ENCODE measurements around the gene KCNG2. TPM values are rescaled to one million over a fixed set of nuclear protein-coding genes. Genes with fewer than 3 reads are reported as not detected.
A peak's percentile ranks its signal among the peaks of the same experiment; 100 is the strongest.

KCNG2 gene
- total and polyA plus RNA-seq, 2 experiments from 2014 or later, result 0.13 to 0.52 TPM

DNA sequence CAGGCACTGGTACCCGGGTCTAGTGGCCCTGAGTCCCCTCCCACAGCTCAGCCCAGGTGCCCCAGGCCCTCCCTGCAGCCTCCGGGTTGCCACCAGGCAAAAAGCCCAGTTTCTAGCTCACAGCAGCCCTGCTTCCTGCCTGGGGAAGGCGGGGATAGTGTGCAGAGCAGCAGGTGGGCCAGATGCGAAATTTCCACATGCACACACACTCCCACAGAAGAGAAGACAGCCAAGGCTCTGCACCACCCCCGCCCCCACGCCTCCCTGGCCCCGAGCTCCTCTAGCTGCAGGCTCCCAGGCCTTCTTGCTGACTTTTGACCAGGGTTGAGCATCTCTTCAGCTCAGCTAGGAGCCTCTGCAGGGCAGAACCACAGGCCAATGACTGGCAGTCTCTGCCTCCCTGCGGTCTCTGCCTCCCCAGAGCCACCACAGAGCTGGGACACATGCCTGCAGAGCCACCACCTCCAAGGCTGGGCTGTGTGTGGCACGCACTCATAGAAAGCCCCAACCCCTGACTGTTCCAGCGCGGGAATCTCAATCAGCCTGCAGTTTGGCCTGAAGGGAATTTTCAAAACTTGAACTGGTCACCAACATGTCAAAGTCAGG is 146.5 kb downstream of the KCNG2 start:
- Mint-ChIP-seq H3K9me3 (no peaks in the 10 kb centered on the region), H3K4me1 (peaks cover 17% of the 10 kb centered on the region), H3K27ac (no peak overlapping the region), H3K27me3 (ENCODE audit: insufficient read depth, low read depth, poor library complexity) (peaks cover 8% of the 10 kb centered on the region), H3K4me3 (no peak overlapping the region), H3K36me3 (ENCODE audit: low read depth) (no peaks in the 10 kb centered on the region; the same call in 1 of the 3 replicates)
- Histone ChIP-seq H3K4me3 (no peak overlapping the region), H3K27ac (ENCODE audit: low read depth) (no peak overlapping the region), H3K4me2 (no peak overlapping the region), H3K9me2 (ENCODE audit: insufficient read depth) (no peaks in the 10 kb centered on the region), H2AFZ (no peak overlapping the region), H3F3A (replicated peaks; ENCODE audit: low read depth) (no peaks in the 10 kb centered on the region), H3K27me3 (ENCODE audit: insufficient read depth) (peaks cover 2% of the 10 kb centered on the region), H3K4me1 (ENCODE audit: insufficient read depth) (no peaks in the 10 kb centered on the region), H3K79me2 (replicated peaks; ENCODE audit: insufficient read depth) (no peaks in the 10 kb centered on the region), H3K36me3 (ENCODE audit: insufficient read depth) (no peaks in the 10 kb centered on the region), H4K20me1 (replicated peaks; ENCODE audit: insufficient read depth) (peaks cover 1% of the 10 kb centered on the region; the same call in 1 of the 2 replicates)
- ATAC-seq (peak; percentile 46), DNase-seq (ENCODE audit: low spot score) (peak; percentile 31)
- TF ChIP-seq, protein P1, sequence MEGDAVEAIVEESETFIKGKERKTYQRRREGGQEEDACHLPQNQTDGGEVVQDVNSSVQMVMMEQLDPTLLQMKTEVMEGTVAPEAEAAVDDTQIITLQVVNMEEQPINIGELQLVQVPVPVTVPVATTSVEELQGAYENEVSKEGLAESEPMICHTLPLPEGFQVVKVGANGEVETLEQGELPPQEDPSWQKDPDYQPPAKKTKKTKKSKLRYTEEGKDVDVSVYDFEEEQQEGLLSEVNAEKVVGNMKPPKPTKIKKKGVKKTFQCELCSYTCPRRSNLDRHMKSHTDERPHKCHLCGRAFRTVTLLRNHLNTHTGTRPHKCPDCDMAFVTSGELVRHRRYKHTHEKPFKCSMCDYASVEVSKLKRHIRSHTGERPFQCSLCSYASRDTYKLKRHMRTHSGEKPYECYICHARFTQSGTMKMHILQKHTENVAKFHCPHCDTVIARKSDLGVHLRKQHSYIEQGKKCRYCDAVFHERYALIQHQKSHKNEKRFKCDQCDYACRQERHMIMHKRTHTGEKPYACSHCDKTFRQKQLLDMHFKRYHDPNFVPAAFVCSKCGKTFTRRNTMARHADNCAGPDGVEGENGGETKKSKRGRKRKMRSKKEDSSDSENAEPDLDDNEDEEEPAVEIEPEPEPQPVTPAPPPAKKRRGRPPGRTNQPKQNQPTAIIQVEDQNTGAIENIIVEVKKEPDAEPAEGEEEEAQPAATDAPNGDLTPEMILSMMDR (conservative IDR thresholded peaks at IDR 0.05; ENCODE audit: low read depth in 2 of 2), result no peak
- TF ChIP-seq POLR2AphosphoS5 (IDR thresholded peaks at IDR 0.05; ENCODE audit: low read depth), result no peak

DNA sequence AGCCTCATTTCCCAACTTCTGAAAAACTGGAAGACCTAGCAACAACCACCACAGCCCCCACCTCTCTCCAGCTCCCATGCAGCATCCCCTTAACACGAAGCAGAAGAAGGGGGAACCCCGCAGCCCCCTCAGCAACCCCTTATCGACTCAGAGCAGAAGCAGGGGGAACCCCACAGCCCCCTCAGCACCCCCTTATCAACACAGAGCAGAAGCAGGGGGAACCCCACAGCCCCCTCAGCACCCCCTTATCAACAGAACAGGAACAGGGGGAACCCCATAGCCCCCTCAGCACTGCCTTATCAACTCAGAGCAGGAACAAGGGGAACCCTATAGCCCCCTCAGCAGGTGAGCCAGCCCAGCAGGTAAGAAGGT is 147.0 kb downstream of the KCNG2 start:
- Histone ChIP-seq H3K9me2 (ENCODE audit: insufficient read depth) (no peaks in the 10 kb centered on the region), H4K20me1 (replicated peaks; ENCODE audit: insufficient read depth) (peaks cover 4% of the 10 kb centered on the region; the same call in 1 of the 2 replicates), H3K4me3 (no peak overlapping the region), H2AFZ (no peak overlapping the region), H3K36me3 (ENCODE audit: insufficient read depth) (no peaks in the 10 kb centered on the region), H3K4me2 (no peak overlapping the region), H3K4me1 (ENCODE audit: insufficient read depth) (no peaks in the 10 kb centered on the region), H3F3A (replicated peaks; ENCODE audit: low read depth) (no peaks in the 10 kb centered on the region), H3K27me3 (ENCODE audit: insufficient read depth) (peaks cover 7% of the 10 kb centered on the region), H3K27ac (ENCODE audit: low read depth) (no peak overlapping the region), H3K79me2 (replicated peaks; ENCODE audit: insufficient read depth) (no peaks in the 10 kb centered on the region)
- Mint-ChIP-seq H3K4me3 (no peak overlapping the region), H3K9me3 (no peaks in the 10 kb centered on the region; the same call in 2 of the 3 replicates), H3K27ac (no peak overlapping the region), H3K4me1 (peaks cover 17% of the 10 kb centered on the region), H3K27me3 (ENCODE audit: insufficient read depth, low read depth, poor library complexity) (peaks cover 11% of the 10 kb centered on the region), H3K36me3 (ENCODE audit: low read depth) (no peaks in the 10 kb centered on the region; the same call in 1 of the 3 replicates)
- ATAC-seq (no peak), DNase-seq (ENCODE audit: low spot score) (no peak)
- TF ChIP-seq POLR2AphosphoS5 (IDR thresholded peaks at IDR 0.05; ENCODE audit: low read depth) (no peak), NANOG (IDR thresholded peaks at IDR 0.05; ENCODE audit: borderline replicate concordance) (no peak), ZNF331 (CRISPR knock-in tag; IDR thresholded peaks at IDR 0.05; ENCODE audit: low read depth) (no peak), ZNF114 (CRISPR knock-in tag; IDR thresholded peaks at IDR 0.05) (no peak), EZH2phosphoT487 (IDR thresholded peaks at IDR 0.05; ENCODE audit: unreplicated experiment) (no peak)
- TF ChIP-seq, protein P2, sequence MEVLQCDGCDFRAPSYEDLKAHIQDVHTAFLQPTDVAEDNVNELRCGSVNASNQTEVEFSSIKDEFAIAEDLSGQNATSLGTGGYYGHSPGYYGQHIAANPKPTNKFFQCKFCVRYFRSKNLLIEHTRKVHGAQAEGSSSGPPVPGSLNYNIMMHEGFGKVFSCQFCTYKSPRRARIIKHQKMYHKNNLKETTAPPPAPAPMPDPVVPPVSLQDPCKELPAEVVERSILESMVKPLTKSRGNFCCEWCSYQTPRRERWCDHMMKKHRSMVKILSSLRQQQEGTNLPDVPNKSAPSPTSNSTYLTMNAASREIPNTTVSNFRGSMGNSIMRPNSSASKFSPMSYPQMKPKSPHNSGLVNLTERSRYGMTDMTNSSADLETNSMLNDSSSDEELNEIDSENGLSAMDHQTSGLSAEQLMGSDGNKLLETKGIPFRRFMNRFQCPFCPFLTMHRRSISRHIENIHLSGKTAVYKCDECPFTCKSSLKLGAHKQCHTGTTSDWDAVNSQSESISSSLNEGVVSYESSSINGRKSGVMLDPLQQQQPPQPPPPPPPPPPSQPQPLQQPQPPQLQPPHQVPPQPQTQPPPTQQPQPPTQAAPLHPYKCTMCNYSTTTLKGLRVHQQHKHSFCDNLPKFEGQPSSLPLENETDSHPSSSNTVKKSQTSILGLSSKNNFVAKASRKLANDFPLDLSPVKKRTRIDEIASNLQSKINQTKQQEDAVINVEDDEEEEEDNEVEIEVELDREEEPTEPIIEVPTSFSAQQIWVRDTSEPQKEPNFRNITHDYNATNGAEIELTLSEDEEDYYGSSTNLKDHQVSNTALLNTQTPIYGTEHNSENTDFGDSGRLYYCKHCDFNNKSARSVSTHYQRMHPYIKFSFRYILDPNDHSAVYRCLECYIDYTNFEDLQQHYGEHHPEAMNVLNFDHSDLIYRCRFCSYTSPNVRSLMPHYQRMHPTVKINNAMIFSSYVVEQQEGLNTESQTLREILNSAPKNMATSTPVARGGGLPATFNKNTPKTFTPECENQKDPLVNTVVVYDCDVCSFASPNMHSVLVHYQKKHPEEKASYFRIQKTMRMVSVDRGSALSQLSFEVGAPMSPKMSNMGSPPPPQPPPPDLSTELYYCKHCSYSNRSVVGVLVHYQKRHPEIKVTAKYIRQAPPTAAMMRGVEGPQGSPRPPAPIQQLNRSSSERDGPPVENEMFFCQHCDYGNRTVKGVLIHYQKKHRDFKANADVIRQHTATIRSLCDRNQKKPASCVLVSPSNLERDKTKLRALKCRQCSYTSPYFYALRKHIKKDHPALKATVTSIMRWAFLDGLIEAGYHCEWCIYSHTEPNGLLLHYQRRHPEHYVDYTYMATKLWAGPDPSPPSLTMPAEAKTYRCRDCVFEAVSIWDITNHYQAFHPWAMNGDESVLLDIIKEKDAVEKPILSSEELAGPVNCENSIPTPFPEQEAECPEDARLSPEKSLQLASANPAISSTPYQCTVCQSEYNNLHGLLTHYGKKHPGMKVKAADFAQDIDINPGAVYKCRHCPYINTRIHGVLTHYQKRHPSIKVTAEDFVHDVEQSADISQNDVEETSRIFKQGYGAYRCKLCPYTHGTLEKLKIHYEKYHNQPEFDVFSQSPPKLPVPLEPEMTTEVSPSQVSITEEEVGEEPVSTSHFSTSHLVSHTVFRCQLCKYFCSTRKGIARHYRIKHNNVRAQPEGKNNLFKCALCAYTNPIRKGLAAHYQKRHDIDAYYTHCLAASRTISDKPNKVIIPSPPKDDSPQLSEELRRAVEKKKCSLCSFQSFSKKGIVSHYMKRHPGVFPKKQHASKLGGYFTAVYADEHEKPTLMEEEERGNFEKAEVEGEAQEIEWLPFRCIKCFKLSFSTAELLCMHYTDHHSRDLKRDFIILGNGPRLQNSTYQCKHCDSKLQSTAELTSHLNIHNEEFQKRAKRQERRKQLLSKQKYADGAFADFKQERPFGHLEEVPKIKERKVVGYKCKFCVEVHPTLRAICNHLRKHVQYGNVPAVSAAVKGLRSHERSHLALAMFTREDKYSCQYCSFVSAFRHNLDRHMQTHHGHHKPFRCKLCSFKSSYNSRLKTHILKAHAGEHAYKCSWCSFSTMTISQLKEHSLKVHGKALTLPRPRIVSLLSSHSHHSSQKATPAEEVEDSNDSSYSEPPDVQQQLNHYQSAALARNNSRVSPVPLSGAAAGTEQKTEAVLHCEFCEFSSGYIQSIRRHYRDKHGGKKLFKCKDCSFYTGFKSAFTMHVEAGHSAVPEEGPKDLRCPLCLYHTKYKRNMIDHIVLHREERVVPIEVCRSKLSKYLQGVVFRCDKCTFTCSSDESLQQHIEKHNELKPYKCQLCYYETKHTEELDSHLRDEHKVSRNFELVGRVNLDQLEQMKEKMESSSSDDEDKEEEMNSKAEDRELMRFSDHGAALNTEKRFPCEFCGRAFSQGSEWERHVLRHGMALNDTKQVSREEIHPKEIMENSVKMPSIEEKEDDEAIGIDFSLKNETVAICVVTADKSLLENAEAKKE (CRISPR knock-in tag; IDR thresholded peaks at IDR 0.05), result no peak
- TF ChIP-seq, protein P3, sequence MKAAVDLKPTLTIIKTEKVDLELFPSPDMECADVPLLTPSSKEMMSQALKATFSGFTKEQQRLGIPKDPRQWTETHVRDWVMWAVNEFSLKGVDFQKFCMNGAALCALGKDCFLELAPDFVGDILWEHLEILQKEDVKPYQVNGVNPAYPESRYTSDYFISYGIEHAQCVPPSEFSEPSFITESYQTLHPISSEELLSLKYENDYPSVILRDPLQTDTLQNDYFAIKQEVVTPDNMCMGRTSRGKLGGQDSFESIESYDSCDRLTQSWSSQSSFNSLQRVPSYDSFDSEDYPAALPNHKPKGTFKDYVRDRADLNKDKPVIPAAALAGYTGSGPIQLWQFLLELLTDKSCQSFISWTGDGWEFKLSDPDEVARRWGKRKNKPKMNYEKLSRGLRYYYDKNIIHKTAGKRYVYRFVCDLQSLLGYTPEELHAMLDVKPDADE (IDR thresholded peaks at IDR 0.05), result no peak
- TF ChIP-seq, protein P1 (conservative IDR thresholded peaks at IDR 0.05; ENCODE audit: low read depth in 2 of 2), result no peak

All from GM23338 (cell line).